Hematopoietic multipotent progenitor cell treated with erythropoietin and hydrocortisone succinate and interleukin-3 and kit ligand, for 15 days (in vitro differentiated cells): Measurements from ENCODE around the gene MRC2.

ENCODE experiments used
- DNase-seq: peaks from one replicate; pipeline ENCODE4 v3.0.0-alpha.2; 2015; ENCODE audit warnings: low spot score

The MRC2 gene

GRCh38 chr17:62703261-62703775, 75.8 kb downstream of the MRC2 start:
- DNase-seq = peak; percentile 48

- peak; percentile 71 for DNase-seq
Observed at GRCh38 chr17:62703776-62704380, 76.4 kb downstream of the MRC2 start.

- DNase-seq = no peak
Observed at GRCh38 chr17:62704381-62704971, 77.0 kb downstream of the MRC2 start.

GRCh38 chr17:62705156-62705777, 77.8 kb downstream of the MRC2 start:
- no peak for DNase-seq

- no peak for DNase-seq
Observed at GRCh38 chr17:62705778-62706597, 78.5 kb downstream of the MRC2 start.

GRCh38 chr17:62706598-62707424, 79.3 kb downstream of the MRC2 start:
- no peak for DNase-seq

GRCh38 chr17:62707425-62707739, 79.9 kb downstream of the MRC2 start:
- no peak for DNase-seq

GRCh38 chr17:62708587-62708986, 81.1 kb downstream of the MRC2 start:
- DNase-seq = no peak

- no peak for DNase-seq
Observed at GRCh38 chr17:62712171-62712581, 84.7 kb downstream of the MRC2 start.

GRCh38 chr17:62713086-62713881, 85.8 kb downstream of the MRC2 start:
- no peak for DNase-seq

GRCh38 chr17:62714016-62714777, 86.7 kb downstream of the MRC2 start:
- DNase-seq = no peak

GRCh38 chr17:62715882-62716390, 88.5 kb downstream of the MRC2 start:
- no peak for DNase-seq

GRCh38 chr17:62716834-62717588, 89.5 kb downstream of the MRC2 start:
- no peak for DNase-seq

- DNase-seq = no peak
Observed at GRCh38 chr17:62717589-62717855, 90.1 kb downstream of the MRC2 start.

- DNase-seq = no peak
Observed at GRCh38 chr17:62717889-62718288, 90.4 kb downstream of the MRC2 start.

- no peak for DNase-seq
Observed at GRCh38 chr17:62718429-62718828, 91.0 kb downstream of the MRC2 start.

GRCh38 chr17:62719586-62719985, 92.1 kb downstream of the MRC2 start:
- DNase-seq = no peak

- DNase-seq = peak; percentile 50
Observed at GRCh38 chr17:62720126-62720850, 92.8 kb downstream of the MRC2 start.

GRCh38 chr17:62722625-62723024, 95.2 kb downstream of the MRC2 start:
- no peak for DNase-seq
